ENCODE data around the gene ACSL3.

ACSL3 gene

GRCh38 chr2:222851956-222852617 is 8.7 kb upstream of the ACSL3 start:
- no peaks in the 10 kb centered on the region for H3K36me3 ChIP-seq (ENCODE audit: insufficient read depth, low read length)
- no peak overlapping the region for H3K27ac ChIP-seq (ENCODE audit: low read depth, low read length)
- H2AFZ ChIP-seq (ENCODE audit: low read length, unreplicated experiment), result no peak overlapping the region
- no peaks in the 10 kb centered on the region for H3K27me3 ChIP-seq (ENCODE audit: insufficient read depth, low read length)
- H3K4me1 ChIP-seq (ENCODE audit: control insufficient read depth, insufficient read depth, low read length, unreplicated experiment), result no peaks in the 10 kb centered on the region
- no peaks in the 10 kb centered on the region for H3K79me2 ChIP-seq (ENCODE audit: control insufficient read depth, insufficient read depth, low read length, unreplicated experiment)
- H3K4me3 ChIP-seq (ENCODE audit: low read depth, low read length), result no peak overlapping the region

- H3K27ac ChIP-seq (ENCODE audit: low read depth, low read length), result no peak overlapping the region
- no peaks in the 10 kb centered on the region for H3K79me2 ChIP-seq (ENCODE audit: control insufficient read depth, insufficient read depth, low read length, unreplicated experiment)
- H3K4me1 ChIP-seq (ENCODE audit: control insufficient read depth, insufficient read depth, low read length, unreplicated experiment), result peaks cover 6% of the 10 kb centered on the region
- H3K4me3 ChIP-seq (ENCODE audit: low read depth, low read length), result no peak overlapping the region
- no peaks in the 10 kb centered on the region for H3K27me3 ChIP-seq (ENCODE audit: insufficient read depth, low read length)
- H2AFZ ChIP-seq (ENCODE audit: low read length, unreplicated experiment), result no peak overlapping the region
- no peaks in the 10 kb centered on the region for H3K36me3 ChIP-seq (ENCODE audit: insufficient read depth, low read length)
Observed at GRCh38 chr2:222854773-222855700, 5.8 kb upstream of the ACSL3 start.

DNA sequence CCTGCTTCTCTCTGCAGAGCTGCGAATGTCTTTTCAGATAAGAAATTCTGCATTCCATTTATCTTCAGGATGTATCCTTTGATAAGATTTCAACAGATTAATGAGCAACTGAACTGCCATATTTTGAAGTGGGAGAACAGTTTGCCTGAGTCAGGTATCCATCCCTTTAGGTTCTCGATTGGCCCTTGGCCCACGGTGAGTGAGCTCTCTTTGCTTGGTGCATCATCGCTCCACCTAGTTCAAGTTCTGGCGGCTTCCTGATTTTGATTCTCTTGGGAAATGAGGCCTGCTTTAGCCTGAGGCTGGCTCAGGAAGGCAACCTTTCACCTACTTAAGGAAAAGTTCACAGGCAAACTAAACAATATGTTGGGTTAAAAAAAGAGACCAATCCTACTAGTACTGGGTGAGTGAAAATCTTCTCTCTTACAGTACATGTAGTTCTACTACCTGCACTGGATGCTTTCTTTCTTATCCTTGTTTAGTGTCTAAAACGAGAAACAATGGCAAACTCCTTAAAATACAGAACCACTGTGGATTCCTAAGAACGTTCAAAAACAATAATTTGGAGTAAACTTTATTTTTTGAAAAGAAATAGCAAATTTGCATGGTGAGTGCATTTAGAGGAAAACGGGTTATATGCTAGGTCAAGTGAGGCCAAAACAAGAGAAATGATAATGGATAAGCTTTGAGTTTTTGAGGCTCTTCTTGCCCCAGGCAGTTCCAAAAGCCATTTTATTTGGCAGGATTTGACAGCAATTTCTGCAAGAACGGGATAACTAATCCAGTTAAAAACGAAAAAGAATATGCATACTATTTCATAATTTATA is 837 bp upstream of the ACSL3 start:
- Histone ChIP-seq H2AFZ (ENCODE audit: low read length, unreplicated experiment) (no peak overlapping the region), H3K27ac (ENCODE audit: low read depth, low read length) (peak overlapping the region; percentile 43), H3K27me3 (ENCODE audit: insufficient read depth, low read length) (no peaks in the 10 kb centered on the region), H3K4me3 (ENCODE audit: low read depth, low read length) (peak overlapping the region; percentile 91), H3K79me2 (ENCODE audit: control insufficient read depth, insufficient read depth, low read length, unreplicated experiment) (peaks cover 42% of the 10 kb centered on the region), H3K36me3 (ENCODE audit: insufficient read depth, low read length) (no peaks in the 10 kb centered on the region), H3K4me1 (ENCODE audit: control insufficient read depth, insufficient read depth, low read length, unreplicated experiment) (peaks cover 36% of the 10 kb centered on the region)

GRCh38 chr2:222861411-222862105 is 722 bp downstream of the ACSL3 start:
- H3K79me2 ChIP-seq (ENCODE audit: control insufficient read depth, insufficient read depth, low read length, unreplicated experiment), result peaks cover 57% of the 10 kb centered on the region
- peak overlapping the region; percentile 27 for H2AFZ ChIP-seq (ENCODE audit: low read length, unreplicated experiment)
- H3K27me3 ChIP-seq (ENCODE audit: insufficient read depth, low read length), result no peaks in the 10 kb centered on the region
- peak overlapping the region; percentile 91 for H3K4me3 ChIP-seq (ENCODE audit: low read depth, low read length)
- H3K27ac ChIP-seq (ENCODE audit: low read depth, low read length), result peak overlapping the region; percentile 66; the same call in 1 of the 2 replicates
- no peaks in the 10 kb centered on the region for H3K36me3 ChIP-seq (ENCODE audit: insufficient read depth, low read length)
- peaks cover 42% of the 10 kb centered on the region for H3K4me1 ChIP-seq (ENCODE audit: control insufficient read depth, insufficient read depth, low read length, unreplicated experiment)

GRCh38 chr2:222862106-222862908 is 1.5 kb downstream of the ACSL3 start:
- Histone ChIP-seq H2AFZ (ENCODE audit: low read length, unreplicated experiment) (no peak overlapping the region), H3K36me3 (ENCODE audit: insufficient read depth, low read length) (no peaks in the 10 kb centered on the region), H3K27ac (ENCODE audit: low read depth, low read length) (peak overlapping the region; percentile 66; the same call in 1 of the 2 replicates), H3K4me1 (ENCODE audit: control insufficient read depth, insufficient read depth, low read length, unreplicated experiment) (peaks cover 42% of the 10 kb centered on the region), H3K79me2 (ENCODE audit: control insufficient read depth, insufficient read depth, low read length, unreplicated experiment) (peaks cover 63% of the 10 kb centered on the region), H3K4me3 (ENCODE audit: low read depth, low read length) (peak overlapping the region; percentile 91), H3K27me3 (ENCODE audit: insufficient read depth, low read length) (no peaks in the 10 kb centered on the region)

- no peak overlapping the region for H2AFZ ChIP-seq (ENCODE audit: low read length, unreplicated experiment)
- no peak overlapping the region for H3K27ac ChIP-seq (ENCODE audit: low read depth, low read length)
- H3K4me3 ChIP-seq (ENCODE audit: low read depth, low read length), result peak overlapping the region; percentile 91
- H3K4me1 ChIP-seq (ENCODE audit: control insufficient read depth, insufficient read depth, low read length, unreplicated experiment), result peaks cover 42% of the 10 kb centered on the region
- no peaks in the 10 kb centered on the region for H3K27me3 ChIP-seq (ENCODE audit: insufficient read depth, low read length)
- peaks cover 70% of the 10 kb centered on the region for H3K79me2 ChIP-seq (ENCODE audit: control insufficient read depth, insufficient read depth, low read length, unreplicated experiment)
- no peaks in the 10 kb centered on the region for H3K36me3 ChIP-seq (ENCODE audit: insufficient read depth, low read length)
Observed at GRCh38 chr2:222862909-222863544, 2.2 kb downstream of the ACSL3 start.

GRCh38 chr2:222864296-222864695 is 3.5 kb downstream of the ACSL3 start:
- Histone ChIP-seq H3K27me3 (ENCODE audit: insufficient read depth, low read length) (no peaks in the 10 kb centered on the region), H3K36me3 (ENCODE audit: insufficient read depth, low read length) (no peaks in the 10 kb centered on the region), H2AFZ (ENCODE audit: low read length, unreplicated experiment) (no peak overlapping the region), H3K79me2 (ENCODE audit: control insufficient read depth, insufficient read depth, low read length, unreplicated experiment) (peaks cover 82% of the 10 kb centered on the region), H3K4me1 (ENCODE audit: control insufficient read depth, insufficient read depth, low read length, unreplicated experiment) (peaks cover 42% of the 10 kb centered on the region), H3K4me3 (ENCODE audit: low read depth, low read length) (peak overlapping the region; percentile 16), H3K27ac (ENCODE audit: low read depth, low read length) (no peak overlapping the region)

DNA sequence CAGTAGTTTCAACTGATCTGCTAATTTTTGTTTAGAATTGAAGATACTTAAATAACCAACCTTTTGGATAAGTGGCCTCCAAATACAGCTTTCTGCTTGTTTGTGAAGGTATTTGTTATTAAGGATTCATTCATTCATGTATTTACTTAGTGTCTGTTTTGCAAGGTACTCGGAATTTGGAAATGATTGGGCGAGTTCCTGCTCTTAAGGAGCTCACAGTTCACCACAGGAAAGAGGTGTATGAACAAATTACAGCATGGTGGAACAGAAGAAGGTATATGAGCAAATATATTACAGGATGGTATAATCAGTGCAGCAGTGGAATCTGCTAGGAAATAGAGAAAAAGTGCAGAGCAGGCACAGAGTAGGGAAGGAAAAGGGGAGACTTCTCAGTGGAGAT is 4.5 kb downstream of the ACSL3 start:
- no peak overlapping the region for H3K4me3 ChIP-seq (ENCODE audit: low read depth, low read length)
- peaks cover 33% of the 10 kb centered on the region for H3K4me1 ChIP-seq (ENCODE audit: control insufficient read depth, insufficient read depth, low read length, unreplicated experiment)
- no peaks in the 10 kb centered on the region for H3K36me3 ChIP-seq (ENCODE audit: insufficient read depth, low read length)
- H3K27me3 ChIP-seq (ENCODE audit: insufficient read depth, low read length), result no peaks in the 10 kb centered on the region
- peaks cover 92% of the 10 kb centered on the region for H3K79me2 ChIP-seq (ENCODE audit: control insufficient read depth, insufficient read depth, low read length, unreplicated experiment)
- H2AFZ ChIP-seq (ENCODE audit: low read length, unreplicated experiment), result no peak overlapping the region
- no peak overlapping the region for H3K27ac ChIP-seq (ENCODE audit: low read depth, low read length)

DNA sequence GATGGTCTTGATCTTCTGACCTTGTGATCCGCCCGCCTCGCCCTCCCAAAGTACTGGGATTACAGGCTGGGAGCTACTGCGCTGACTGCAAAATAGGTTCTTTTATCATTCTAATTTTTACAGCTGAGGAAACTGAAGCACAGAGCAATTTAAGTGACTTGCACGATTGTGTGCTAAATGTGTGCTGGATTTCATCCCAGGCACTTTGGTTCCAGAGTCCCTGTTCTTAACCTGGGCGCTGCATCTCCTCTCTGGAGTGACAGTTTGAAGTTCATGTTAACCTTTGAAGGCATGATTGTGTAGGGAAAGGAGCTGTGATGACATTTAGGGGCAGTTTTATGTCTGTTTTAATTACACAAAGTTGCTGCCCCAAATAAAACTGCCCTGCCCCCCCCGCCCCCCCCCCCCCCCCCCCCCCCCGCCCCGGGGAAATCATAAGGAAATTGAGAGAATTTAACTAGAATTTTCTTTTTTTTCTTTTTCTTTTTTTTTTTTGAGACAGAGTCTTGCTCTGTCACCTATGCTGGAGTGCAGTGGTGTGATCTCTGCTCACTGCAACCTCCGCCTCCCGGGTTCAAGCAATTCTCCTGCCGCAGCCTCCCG is 5.6 kb downstream of the ACSL3 start:
- H3K79me2 ChIP-seq (ENCODE audit: control insufficient read depth, insufficient read depth, low read length, unreplicated experiment), result peaks cover 98% of the 10 kb centered on the region
- no peak overlapping the region for H2AFZ ChIP-seq (ENCODE audit: low read length, unreplicated experiment)
- H3K27ac ChIP-seq (ENCODE audit: low read depth, low read length), result no peak overlapping the region
- H3K4me3 ChIP-seq (ENCODE audit: low read depth, low read length), result no peak overlapping the region
- H3K36me3 ChIP-seq (ENCODE audit: insufficient read depth, low read length), result no peaks in the 10 kb centered on the region
- no peaks in the 10 kb centered on the region for H3K27me3 ChIP-seq (ENCODE audit: insufficient read depth, low read length)
- H3K4me1 ChIP-seq (ENCODE audit: control insufficient read depth, insufficient read depth, low read length, unreplicated experiment), result peaks cover 33% of the 10 kb centered on the region
